Measurements from ENCODE around the gene PTPRQ.

DNA sequence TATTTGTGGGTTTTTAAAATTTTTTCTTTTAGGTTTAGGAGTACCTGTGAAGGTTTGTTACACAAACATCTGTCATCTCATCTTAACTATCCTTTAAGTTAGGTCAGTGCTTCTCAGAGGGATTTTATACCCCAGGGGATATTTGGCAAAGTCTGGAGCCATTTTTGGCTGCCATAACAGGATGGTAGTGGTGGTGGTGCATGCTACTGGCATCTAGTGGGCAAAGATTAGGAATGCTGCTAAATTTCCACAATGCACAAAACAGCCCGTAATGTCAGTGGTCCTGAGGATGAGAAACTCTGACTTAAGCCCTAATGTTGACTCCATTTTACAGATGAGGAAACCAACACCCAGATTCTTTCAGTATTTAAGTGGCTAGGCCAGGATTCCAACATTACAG is 178.2 kb downstream of the PTPRQ start:
- TF ChIP-seq, protein P1, sequence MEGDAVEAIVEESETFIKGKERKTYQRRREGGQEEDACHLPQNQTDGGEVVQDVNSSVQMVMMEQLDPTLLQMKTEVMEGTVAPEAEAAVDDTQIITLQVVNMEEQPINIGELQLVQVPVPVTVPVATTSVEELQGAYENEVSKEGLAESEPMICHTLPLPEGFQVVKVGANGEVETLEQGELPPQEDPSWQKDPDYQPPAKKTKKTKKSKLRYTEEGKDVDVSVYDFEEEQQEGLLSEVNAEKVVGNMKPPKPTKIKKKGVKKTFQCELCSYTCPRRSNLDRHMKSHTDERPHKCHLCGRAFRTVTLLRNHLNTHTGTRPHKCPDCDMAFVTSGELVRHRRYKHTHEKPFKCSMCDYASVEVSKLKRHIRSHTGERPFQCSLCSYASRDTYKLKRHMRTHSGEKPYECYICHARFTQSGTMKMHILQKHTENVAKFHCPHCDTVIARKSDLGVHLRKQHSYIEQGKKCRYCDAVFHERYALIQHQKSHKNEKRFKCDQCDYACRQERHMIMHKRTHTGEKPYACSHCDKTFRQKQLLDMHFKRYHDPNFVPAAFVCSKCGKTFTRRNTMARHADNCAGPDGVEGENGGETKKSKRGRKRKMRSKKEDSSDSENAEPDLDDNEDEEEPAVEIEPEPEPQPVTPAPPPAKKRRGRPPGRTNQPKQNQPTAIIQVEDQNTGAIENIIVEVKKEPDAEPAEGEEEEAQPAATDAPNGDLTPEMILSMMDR (IDR thresholded peaks at IDR 0.05; ENCODE audit: low read depth, low read length) = peak; percentile 27
- no peak for TF ChIP-seq POLR2A (IDR thresholded peaks at IDR 0.05; ENCODE audit: extremely low read depth, insufficient read length)
- no peak for TF ChIP-seq MYC (IDR thresholded peaks at IDR 0.05; ENCODE audit: low read depth, low read length)
- TF ChIP-seq, protein P2, sequence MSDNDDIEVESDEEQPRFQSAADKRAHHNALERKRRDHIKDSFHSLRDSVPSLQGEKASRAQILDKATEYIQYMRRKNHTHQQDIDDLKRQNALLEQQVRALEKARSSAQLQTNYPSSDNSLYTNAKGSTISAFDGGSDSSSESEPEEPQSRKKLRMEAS (IDR thresholded peaks at IDR 0.05; ENCODE audit: low read depth, low read length) = no peak
